Placental epithelial cell (primary cell): ENCODE measurements around the gene ZBTB7A. TPM values are rescaled to one million over a fixed set of nuclear protein-coding genes. Genes with fewer than 3 reads are reported as not detected.

Source experiments
- total RNA-seq: library from RNA; depleted of rRNA; stranded (reverse); fragments of >200 nt; gene quantifications from 2 replicates; pipeline ENCODE4 v1.2.3, GENCODE V29; 2012

Gene ZBTB7A
- total RNA-seq = 22.8 and 46.5 TPM in 2 replicates

DNA sequence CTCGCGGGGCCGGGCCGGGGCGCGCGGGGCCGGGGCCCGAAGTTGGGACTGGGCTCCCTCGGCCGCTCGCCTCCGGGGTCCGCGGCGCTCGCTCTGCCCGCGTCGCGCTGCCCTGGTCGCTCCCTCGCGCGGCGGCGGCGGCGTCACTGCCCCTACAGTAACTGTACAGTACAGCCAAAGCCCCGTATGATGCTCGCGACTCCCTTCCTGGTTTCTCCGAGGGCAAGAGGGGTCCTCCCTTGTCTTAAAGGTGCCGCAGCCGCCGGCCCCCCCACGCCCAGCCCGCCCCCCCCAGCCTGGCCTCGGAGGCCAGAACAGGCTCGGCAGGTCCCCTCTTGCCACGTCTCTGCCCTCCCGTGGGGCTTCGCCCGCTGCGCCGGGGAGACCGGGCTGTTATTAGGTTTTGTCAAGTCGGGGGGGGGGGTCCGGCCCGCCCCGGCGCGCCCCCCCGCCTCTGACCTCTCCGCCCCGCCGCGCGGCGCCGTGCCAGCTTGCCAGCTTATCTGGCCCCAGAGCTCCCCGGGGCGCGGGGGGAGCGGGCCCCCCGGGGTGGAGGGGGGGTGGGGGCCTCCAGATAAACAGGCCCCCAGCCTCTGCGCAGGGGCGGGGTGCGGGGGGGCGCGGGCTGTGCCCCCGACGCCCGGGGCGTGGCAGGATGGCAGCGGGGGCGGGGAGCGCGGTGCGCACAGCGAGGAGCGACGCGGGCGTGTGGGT lies at the start of gene ZBTB7A:
Gene ZBTB7A, minus strand, starts transcription at position 218 of the 714 bp plus-strand sequence. CDS start 11,667 bp downstream, outside the sequence.

DNA sequence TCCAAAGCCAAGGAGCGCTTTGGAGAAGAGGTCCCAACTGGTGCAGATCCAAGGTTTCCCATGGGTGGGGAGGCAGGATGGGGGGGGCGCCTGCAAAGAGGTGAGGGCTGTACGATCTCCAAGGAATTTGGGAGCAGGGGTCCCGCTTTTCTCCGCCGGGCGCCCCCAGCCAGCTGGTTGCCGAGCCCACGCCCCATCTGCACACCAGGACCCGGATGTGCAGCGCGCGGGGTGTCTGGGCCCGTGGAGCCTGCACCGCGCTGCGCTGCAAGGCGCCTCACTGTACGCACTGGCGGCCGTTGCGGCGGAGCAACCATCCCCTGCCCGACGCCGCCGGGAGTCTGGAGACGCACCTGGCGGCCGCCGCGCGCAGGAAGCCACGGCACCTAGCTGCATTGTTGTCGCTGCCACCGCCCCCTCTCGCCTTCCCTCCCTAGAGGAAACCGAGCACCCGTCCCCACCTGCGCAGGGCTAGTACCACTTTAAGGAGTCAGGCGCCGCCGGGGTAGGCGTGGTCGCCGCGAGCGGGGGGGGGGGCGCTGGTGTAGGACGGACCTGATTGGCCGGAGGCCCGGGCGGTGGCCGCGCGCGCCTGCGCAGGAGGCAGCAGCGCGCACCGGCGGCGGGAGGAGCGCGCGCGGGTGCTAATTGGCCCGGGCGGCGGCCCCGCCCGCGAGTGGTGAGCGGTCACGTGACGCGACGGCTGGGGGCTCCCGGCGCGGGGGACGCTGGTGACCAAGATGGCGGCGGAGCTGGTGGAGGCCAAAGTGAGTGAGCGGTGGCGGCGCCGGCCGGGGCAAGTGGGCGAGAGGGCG lies 59.5 kb downstream of the ZBTB7A start, which contains the start of gene PIAS4:
Gene PIAS4, plus strand, starts transcription at position 716 of the 815 bp plus-strand sequence. Its CDS starts 25 bp downstream, at position 741.

Other genes with a start within 250 kb of the ZBTB7A start
- gene ZFR2, start 197.9 kb downstream of the ZBTB7A start, total RNA-seq = not detected in 2 replicates
- gene ATCAY, start 186.2 kb downstream of the ZBTB7A start, total RNA-seq = not detected in 2 replicates
- not detected in 2 replicates for gene NMRK2, start 133.8 kb downstream of the ZBTB7A start, total RNA-seq
- 80.1 and 162 TPM in 2 replicates for gene DAPK3, start 95.8 kb downstream of the ZBTB7A start, total RNA-seq
- gene EEF2, start 81.4 kb downstream of the ZBTB7A start, total RNA-seq = 2,634 and 3,144 TPM in 2 replicates
- gene PIAS4, start 59.2 kb downstream of the ZBTB7A start, total RNA-seq = 23.2 and 33.8 TPM in 2 replicates
- gene MAP2K2, start 57.2 kb upstream of the ZBTB7A start, total RNA-seq = 157 and 205 TPM in 2 replicates
- gene CREB3L3, start 86.7 kb upstream of the ZBTB7A start, total RNA-seq = not detected in 2 replicates
- 11.0 and 18.0 TPM in 2 replicates for gene SIRT6, start 115.7 kb upstream of the ZBTB7A start, total RNA-seq
- 1.1 and 2.0 TPM in 2 replicates for gene ANKRD24, start 115.8 kb upstream of the ZBTB7A start, total RNA-seq
- 0.79 and 1.2 TPM in 2 replicates for gene EBI3, start 162.6 kb upstream of the ZBTB7A start, total RNA-seq
- 18.8 and 22.1 TPM in 2 replicates for gene YJU2, start 180.2 kb upstream of the ZBTB7A start, total RNA-seq
- gene SHD, start 212.4 kb upstream of the ZBTB7A start, total RNA-seq = not detected in 2 replicates
- not detected in 2 replicates for gene TMIGD2, start 235.5 kb upstream of the ZBTB7A start, total RNA-seq
- gene FSD1, start 237.7 kb upstream of the ZBTB7A start, total RNA-seq = 1.7 TPM in 1 of 2 replicates, not detected in the other